Esophagus (tissue), 2 donors: ENCODE results near the gene EGR1. TPM values are rescaled to one million over a fixed set of nuclear protein-coding genes. Genes with fewer than 3 reads are reported as not detected.
A peak's percentile ranks its signal among the peaks of the same experiment; 100 is the strongest.
"Not testable (repeated sequence)": the region's sequence is repeated elsewhere in the genome, so short reads cannot be mapped to it uniquely, and the experiment has no call there.

Experiments used
- H3K27ac ChIP-seq, 2 donors: one replicate each; pipeline ENCODE4 v1.5.1; 2013; ENCODE audit warnings: low read depth in 2 of 2, mild to moderate bottlenecking in 2 of 2, inconsistent platforms in 1 of 2, low read length in 1 of 2, moderate library complexity in 1 of 2
- H3K27me3 ChIP-seq, 2 donors: one replicate each; pipeline ENCODE4 v1.6.1; 2013; ENCODE audit warnings: low read length in 2 of 2, control low read depth in 1 of 2, mild to moderate bottlenecking in 1 of 2; ENCODE audit not compliant: insufficient read depth in 2 of 2, control insufficient read depth in 1 of 2
- H3K36me3 ChIP-seq, 2 donors: one replicate each; pipeline ENCODE4 v1.6.1; 2013; ENCODE audit warnings: low read length in 1 of 2; ENCODE audit not compliant: control insufficient read depth in 2 of 2, insufficient read depth in 2 of 2
- H3K4me1 ChIP-seq, 2 donors: one replicate each; pipeline ENCODE4 v1.6.1; 2013; ENCODE audit warnings: low read length in 1 of 2; ENCODE audit not compliant: control insufficient read depth in 2 of 2, insufficient read depth in 2 of 2
- H3K4me3 ChIP-seq, 2 donors: one replicate each; pipeline ENCODE4 v1.5.1; 2013; ENCODE audit warnings: low read length in 2 of 2, mild to moderate bottlenecking in 2 of 2, low read depth in 1 of 2, moderate library complexity in 1 of 2
- H3K9me3 ChIP-seq, 2 donors: one replicate each; pipeline ENCODE4 v1.6.1; 2013; ENCODE audit warnings: mild to moderate bottlenecking in 2 of 2, low read depth in 1 of 2, low read length in 1 of 2, moderate library complexity in 1 of 2; ENCODE audit not compliant: control insufficient read depth in 2 of 2, insufficient read depth in 1 of 2
- WGBS, 2 donors: extraction: QIAGEN DNeasy Blood & Tissue Kit; methylation state at CpG; one replicate each; pipeline ENCODE4 v1.1.7; 2013; 5-methylcytosine and 5-hydroxymethylcytosine counted together
- polyA plus RNA-seq, 2 donors: library from polyadenylated mRNA; stranded (reverse); fragments of 200-250 nt; gene quantifications; one replicate each; pipeline ENCODE4 v1.2.3, GENCODE V29; 2013
- donor health status: healthy with polysubstance abuse.
- donor health status: Bipolar disorder and iron deficiency.

Gene EGR1
- polyA plus RNA-seq, 2 donors: 17.9 to 45.0 TPM

- peak overlapping the region; percentile 85 to 91 for H3K27ac ChIP-seq
- 23 to 25% methylated on average over 6 of the region's 6 CpGs for WGBS, 2 donors
Measured at GRCh38 chr5:138503487-138504270, 38.4 kb downstream of the EGR1 start.

GRCh38 chr5:138504799-138505198 lies 39.5 kb downstream of the EGR1 start:
- Histone ChIP-seq H3K4me3 (no peak overlapping the region), H3K27me3 (no peaks in the 10 kb centered on the region), H3K27ac (peak overlapping the region; percentile 90 to 91), H3K9me3 (no peaks in the 10 kb centered on the region), H3K36me3 (peaks cover 0 to 3% of the 10 kb centered on the region in 2 donors), H3K4me1 (peaks cover 2 to 11% of the 10 kb centered on the region in 2 donors)
- WGBS, 2 donors: 27 to 35% methylated on average over 4 of the region's 4 CpGs

More at GRCh38 chr5:138503487-138504270, 38.4 kb downstream of the EGR1 start:
- Histone ChIP-seq H3K27me3 (no peaks in the 10 kb centered on the region), H3K4me3 (no peak overlapping the region), H3K4me1 (peaks cover 2 to 11% of the 10 kb centered on the region in 2 donors), H3K9me3 (no peaks in the 10 kb centered on the region), H3K36me3 (peaks cover 0 to 3% of the 10 kb centered on the region in 2 donors)

- WGBS, 2 donors: 82 to 86% methylated on average over 10 of the region's 10 CpGs
- peaks cover 3% of the 10 kb centered on the region in 2 donors for H3K36me3 ChIP-seq
- H3K4me1 ChIP-seq: peaks cover 1 to 6% of the 10 kb centered on the region in 2 donors
- no peaks in the 10 kb centered on the region for H3K27me3 ChIP-seq
- H3K27ac ChIP-seq: peak overlapping the region in 1 of 2 donors; percentile 14
- H3K4me3 ChIP-seq: no peak overlapping the region
- no peaks in the 10 kb centered on the region for H3K9me3 ChIP-seq
Measured at GRCh38 chr5:138506370-138507306, 41.4 kb downstream of the EGR1 start.

- not testable (repeated sequence) for H3K9me3 ChIP-seq
Measured at GRCh38 chr5:138507485-138507884, 42.2 kb downstream of the EGR1 start.

GRCh38 chr5:138508958-138509357 lies 43.7 kb downstream of the EGR1 start:
- Histone ChIP-seq H3K27me3 (no peaks in the 10 kb centered on the region), H3K4me1 (peaks cover 0 to 2% of the 10 kb centered on the region in 2 donors), H3K36me3 (peaks cover 3 to 10% of the 10 kb centered on the region in 2 donors), H3K9me3 (no peaks in the 10 kb centered on the region), H3K4me3 (no peak overlapping the region), H3K27ac (no peak overlapping the region)
- WGBS, 2 donors: 41 to 61% methylated on average over 3 of the region's 3 CpGs

More at GRCh38 chr5:138507485-138507884, 42.2 kb downstream of the EGR1 start:
- H3K4me3 ChIP-seq, H3K4me1 ChIP-seq, H3K27ac ChIP-seq, H3K36me3 ChIP-seq, H3K27me3 ChIP-seq: not testable (repeated sequence)
- WGBS, 2 donors: 85 to 86% methylated on average over 8 of the region's 8 CpGs

- WGBS, 2 donors: 98 to 100% methylated on average over 1 of the region's 1 CpG
- H3K27me3 ChIP-seq: no peaks in the 10 kb centered on the region
- no peak overlapping the region for H3K4me3 ChIP-seq
- H3K9me3 ChIP-seq: no peaks in the 10 kb centered on the region
- no peaks in the 10 kb centered on the region for H3K4me1 ChIP-seq
- peaks cover 9 to 20% of the 10 kb centered on the region in 2 donors for H3K36me3 ChIP-seq
- H3K27ac ChIP-seq: no peak overlapping the region
Measured at GRCh38 chr5:138514021-138514420, 48.7 kb downstream of the EGR1 start.

GRCh38 chr5:138515556-138516245 lies 50.4 kb downstream of the EGR1 start:
- peaks cover 9 to 20% of the 10 kb centered on the region in 2 donors for H3K36me3 ChIP-seq

GRCh38 chr5:138517437-138517836 lies 52.2 kb downstream of the EGR1 start:
- Histone ChIP-seq H3K4me1 (no peaks in the 10 kb centered on the region), H3K27me3 (no peaks in the 10 kb centered on the region), H3K4me3 (no peak overlapping the region), H3K36me3 (peaks cover 6 to 17% of the 10 kb centered on the region in 2 donors), H3K27ac (no peak overlapping the region), H3K9me3 (no peaks in the 10 kb centered on the region)
- WGBS, 2 donors: 91 to 94% methylated on average over 4 of the region's 4 CpGs

More at GRCh38 chr5:138515556-138516245, 50.4 kb downstream of the EGR1 start:
- WGBS, 2 donors: 77 to 81% methylated on average over 3 of the region's 3 CpGs
- Histone ChIP-seq H3K9me3 (no peaks in the 10 kb centered on the region), H3K4me1 (no peaks in the 10 kb centered on the region), H3K4me3 (no peak overlapping the region), H3K27me3 (no peaks in the 10 kb centered on the region), H3K27ac (no peak overlapping the region)
